Parathyroid adenoma (tissue), 2 donors: Measurements from ENCODE around the gene SRSF5.

ENCODE experiments used
- H2AFZ ChIP-seq: fragments of 300-600 bp; sonication (generic); one replicate; pipeline ENCODE4 v1.7.0; 2017; ENCODE audit warnings: antibody characterized with exemption, mild to moderate bottlenecking
- H3K27ac ChIP-seq: fragments of 300-600 bp; sonication (generic); one replicate; pipeline ENCODE4 v1.7.0; 2017
- H3K27me3 ChIP-seq: fragments of 300-600 bp; sonication (generic); one replicate; pipeline ENCODE4 v1.7.0; 2017; ENCODE audit warnings: low read length; ENCODE audit not compliant: control insufficient read depth, insufficient read depth
- H3K36me3 ChIP-seq: fragments of 300-600 bp; sonication (generic); one replicate; pipeline ENCODE4 v1.7.0; 2017; ENCODE audit warnings: low read length; ENCODE audit not compliant: control insufficient read depth, insufficient read depth
- H3K4me1 ChIP-seq: fragments of 300-600 bp; sonication (generic); one replicate; pipeline ENCODE4 v1.7.0; 2017; ENCODE audit warnings: control low read depth
- H3K4me2 ChIP-seq: fragments of 300-600 bp; sonication (generic); one replicate; pipeline ENCODE4 v1.7.0; 2017; ENCODE audit warnings: low read length
- H3K4me3 ChIP-seq: fragments of 300-600 bp; sonication (generic); one replicate; pipeline ENCODE4 v1.7.0; 2017; ENCODE audit warnings: low read depth, low read length
- H3K79me2 ChIP-seq: fragments of 300-600 bp; sonication (generic); one replicate; pipeline ENCODE4 v1.7.0; 2017; ENCODE audit warnings: control low read depth
- H3K9ac ChIP-seq: fragments of 300-600 bp; sonication (generic); one replicate; pipeline ENCODE4 v1.7.0; 2017; ENCODE audit warnings: mild to moderate bottlenecking
- H3K9me3 ChIP-seq: fragments of 300-600 bp; sonication (generic); one replicate; pipeline ENCODE4 v1.7.0; 2017; ENCODE audit warnings: low read length; ENCODE audit not compliant: control insufficient read depth
- CTCF ChIP-seq: fragments of 300-600 bp; sonication (generic); IDR thresholded peaks from one replicate; pipeline ENCODE4 v1.7.0; 2017; ENCODE audit warnings: antibody characterized with exemption, mild to moderate bottlenecking
- donor health status: primary hyperparathyroidism.

Gene SRSF5

GRCh38 chr14:69756298-69756697, 10.6 kb upstream of the SRSF5 start:
- Histone ChIP-seq H3K4me1 (no peaks in the 10 kb centered on the region), H3K36me3 (no peaks in the 10 kb centered on the region), H3K27ac (no peak overlapping the region), H3K79me2 (no peaks in the 10 kb centered on the region), H3K27me3 (no peaks in the 10 kb centered on the region), H3K4me3 (no peak overlapping the region), H3K9me3 (no peaks in the 10 kb centered on the region), H3K4me2 (no peak overlapping the region), H2AFZ (no peak overlapping the region), H3K9ac (no peak overlapping the region)
- TF ChIP-seq CTCF = no peak

DNA sequence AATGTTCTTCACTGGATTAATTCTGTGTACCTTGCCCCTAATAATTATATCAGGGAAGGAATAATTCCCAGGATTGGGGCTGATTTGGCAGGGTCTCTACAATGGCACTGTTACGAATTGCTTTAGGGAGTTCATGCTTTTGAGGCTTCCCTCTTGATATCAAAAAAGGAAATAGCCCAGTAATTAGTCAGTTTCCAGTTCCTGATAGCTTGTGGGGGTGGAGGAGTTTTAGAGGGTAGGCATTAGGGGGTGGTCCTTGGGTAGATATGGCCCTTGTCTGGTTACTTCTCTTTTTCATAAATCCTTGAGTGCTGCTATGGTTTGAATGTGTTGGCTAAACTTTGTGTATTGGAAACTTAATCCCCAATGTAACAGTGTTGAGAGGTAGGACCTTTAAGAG, 6.1 kb upstream of the SRSF5 start:
- Histone ChIP-seq H3K4me2 (no peak overlapping the region), H3K4me1 (no peaks in the 10 kb centered on the region), H2AFZ (no peak overlapping the region), H3K9ac (no peak overlapping the region), H3K79me2 (no peaks in the 10 kb centered on the region), H3K9me3 (no peaks in the 10 kb centered on the region), H3K27ac (no peak overlapping the region), H3K27me3 (no peaks in the 10 kb centered on the region), H3K36me3 (no peaks in the 10 kb centered on the region), H3K4me3 (no peak overlapping the region)
- no peak for TF ChIP-seq CTCF

- Histone ChIP-seq H3K79me2 (peaks cover 19% of the 10 kb centered on the region), H3K4me2 (no peak overlapping the region), H3K27ac (no peak overlapping the region), H3K9me3 (no peaks in the 10 kb centered on the region), H3K27me3 (no peaks in the 10 kb centered on the region), H3K4me1 (peaks cover 13% of the 10 kb centered on the region), H3K36me3 (no peaks in the 10 kb centered on the region), H3K4me3 (no peak overlapping the region), H2AFZ (no peak overlapping the region), H3K9ac (no peak overlapping the region)
- TF ChIP-seq CTCF = no peak
These were observed 3.0 kb upstream of the SRSF5 start for GRCh38 chr14:69763761-69764510.

DNA sequence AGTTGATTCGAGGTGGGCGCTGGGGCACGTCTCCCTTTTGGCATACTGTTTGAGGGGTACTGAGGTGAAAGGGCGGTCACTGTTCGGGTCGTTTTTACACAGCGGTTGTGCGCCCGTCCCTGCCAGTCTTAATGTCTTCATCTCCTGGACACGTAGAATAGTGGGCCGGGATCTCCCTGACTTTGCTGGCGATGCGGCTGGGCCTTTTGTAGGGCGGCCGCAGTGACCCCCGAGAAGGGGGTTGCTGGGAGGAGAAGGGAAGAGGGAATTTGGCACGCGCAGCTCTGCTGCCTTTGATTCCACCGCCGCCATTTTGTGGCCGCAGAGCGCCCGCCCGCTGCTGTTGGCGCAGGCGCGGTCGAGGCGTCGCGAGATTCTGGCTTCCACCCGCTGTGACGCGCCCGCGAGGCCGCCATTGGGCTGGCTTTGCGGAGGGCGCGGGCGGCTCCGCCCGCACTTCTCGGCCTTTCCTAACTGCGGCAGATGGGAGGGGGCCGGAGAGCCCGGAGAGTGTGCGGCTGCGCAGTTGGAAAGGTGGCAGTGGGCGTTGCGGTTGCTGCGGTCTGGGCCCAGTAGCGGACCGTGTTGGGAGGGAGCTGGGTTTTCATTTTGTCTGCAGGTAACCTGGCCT, 542 bp downstream of the SRSF5 start:
- Histone ChIP-seq H3K9ac (peak overlapping the region; percentile 96), H2AFZ (peak overlapping the region; percentile 95), H3K79me2 (peaks cover 32% of the 10 kb centered on the region), H3K36me3 (no peaks in the 10 kb centered on the region), H3K9me3 (no peaks in the 10 kb centered on the region), H3K27ac (peak overlapping the region; percentile 99), H3K4me1 (peaks cover 29% of the 10 kb centered on the region), H3K4me2 (peak overlapping the region; percentile 93), H3K4me3 (peak overlapping the region; percentile 94), H3K27me3 (no peaks in the 10 kb centered on the region)
- TF ChIP-seq CTCF = no peak
